Measurements from ENCODE around the gene RIPK1.

The RIPK1 gene

GRCh38 chr6:3163248-3163594 is 94.9 kb downstream of the RIPK1 start:
- DNase-seq (ENCODE audit: low spot score): no peak

DNA sequence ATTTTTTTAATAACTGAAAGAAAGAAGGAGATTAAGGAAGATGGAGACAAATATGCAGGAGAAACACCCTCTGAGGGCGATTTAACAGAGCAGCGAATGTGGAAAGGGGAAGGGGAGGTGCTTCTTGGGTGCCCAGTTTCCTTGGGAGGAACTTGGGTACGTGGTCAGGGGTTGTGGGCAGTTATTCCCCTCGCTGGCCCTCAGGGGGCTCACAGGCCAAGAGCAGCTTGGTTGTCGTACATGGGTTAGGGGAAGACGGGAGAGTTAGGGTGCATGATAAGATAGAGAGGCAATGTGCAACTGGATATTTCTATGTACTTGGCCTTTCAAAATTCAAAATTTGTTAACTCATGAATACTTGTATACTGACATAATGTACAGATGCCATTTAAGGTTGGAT is 96.1 kb downstream of the RIPK1 start:
- DNase-seq (ENCODE audit: low spot score): no peak
